Liver (tissue), 3 donors: ENCODE measurements around the gene PLSCR3.
"Not testable (repeated sequence)": the region's sequence is repeated elsewhere in the genome, so short reads cannot be mapped to it uniquely, and the experiment has no call there.

Experiments used
- CTCF ChIP-seq: fragments of 150-350 bp; IDR thresholded peaks from 2 replicates; pipeline ENCODE4 v1.5.1; 2017; ENCODE audit warnings: improper control_type of control experiment, low read depth, low read length; ENCODE audit not compliant: missing input control
- EGR1 ChIP-seq, 2 donors: IDR thresholded peaks; 2 replicates each; pipeline ENCODE4 v1.6.1; 2016 to 2018; ENCODE audit warnings: antibody characterized with exemption in 2 of 2, low read depth in 2 of 2
- JUND ChIP-seq, 2 donors: IDR thresholded peaks; 2 replicates each; pipeline ENCODE4 v1.6.1; 2016; ENCODE audit warnings: antibody characterized with exemption in 2 of 2
- YY1 ChIP-seq: IDR thresholded peaks from 2 replicates; pipeline ENCODE4 v1.6.1; 2016; ENCODE audit warnings: antibody characterized with exemption, mild to moderate bottlenecking
- donor health status: healthy.
- donor health status: healthy.

- TF ChIP-seq JUND (IDR thresholded peaks at IDR 0.05); CTCF; YY1; EGR1 (IDR thresholded peaks at IDR 0.05; ENCODE audit: low read depth in 2 of 2): not testable (repeated sequence)
Measured at GRCh38 chr17:7365963-7366362, 28.4 kb downstream of the PLSCR3 start.
